Effector memory CD4-positive, alpha-beta T cell (primary cell): ENCODE measurements around the gene PRSS38.

ENCODE experiments used
- DNase-seq, 3 donors: peaks; one replicate each; pipeline ENCODE4 v3.0.0-alpha.2; 2020
- H3K27ac ChIP-seq: 2 replicates; pipeline ENCODE4 v1.7.0; 2013; ENCODE audit warnings: mild to moderate bottlenecking, low read length, moderate library complexity; ENCODE audit not compliant: insufficient read depth, poor library complexity, severe bottlenecking
- H3K27me3 ChIP-seq: replicated peaks from 2 replicates; pipeline ENCODE4 v1.7.0; 2013; ENCODE audit warnings: mild to moderate bottlenecking, low read length; ENCODE audit not compliant: insufficient read depth, control insufficient read depth, poor library complexity, severe bottlenecking
- H3K36me3 ChIP-seq: 2 replicates; pipeline ENCODE4 v1.7.0; 2013; ENCODE audit warnings: mild to moderate bottlenecking, low read length, moderate library complexity; ENCODE audit not compliant: control insufficient read depth, insufficient read depth
- H3K4me1 ChIP-seq: 2 replicates; pipeline ENCODE4 v1.7.0; 2013; ENCODE audit warnings: low read length, mild to moderate bottlenecking; ENCODE audit not compliant: control insufficient read depth, insufficient read depth, poor library complexity, severe bottlenecking
- H3K4me3 ChIP-seq: 2 replicates; pipeline ENCODE4 v1.7.0; 2013; ENCODE audit warnings: low read length, low read depth, mild to moderate bottlenecking; ENCODE audit not compliant: insufficient read depth, poor library complexity, severe bottlenecking
- H3K9me3 ChIP-seq: 2 replicates; pipeline ENCODE4 v1.7.0; 2013; ENCODE audit warnings: mild to moderate bottlenecking, low read length, moderate library complexity; ENCODE audit not compliant: control insufficient read depth

The PRSS38 gene

GRCh38 chr1:227808566-227808965, 6.9 kb upstream of the PRSS38 start:
- Histone ChIP-seq H3K9me3 (no peaks in the 10 kb centered on the region), H3K4me3 (no peak overlapping the region), H3K27me3 (no peaks in the 10 kb centered on the region), H3K36me3 (no peaks in the 10 kb centered on the region), H3K27ac (no peak overlapping the region), H3K4me1 (no peaks in the 10 kb centered on the region)
- DNase-seq, result no peak

GRCh38 chr1:227809026-227809425, 6.4 kb upstream of the PRSS38 start:
- Histone ChIP-seq H3K27me3 (no peaks in the 10 kb centered on the region), H3K4me1 (no peaks in the 10 kb centered on the region), H3K27ac (no peak overlapping the region), H3K36me3 (no peaks in the 10 kb centered on the region), H3K9me3 (no peaks in the 10 kb centered on the region), H3K4me3 (no peak overlapping the region)
- no peak for DNase-seq

GRCh38 chr1:227813962-227814361, 1.5 kb upstream of the PRSS38 start:
- Histone ChIP-seq H3K9me3 (no peaks in the 10 kb centered on the region), H3K36me3 (no peaks in the 10 kb centered on the region), H3K4me3 (no peak overlapping the region), H3K4me1 (no peaks in the 10 kb centered on the region), H3K27ac (no peak overlapping the region), H3K27me3 (no peaks in the 10 kb centered on the region)
- no peak for DNase-seq

GRCh38 chr1:227816750-227817446, 1.4 kb downstream of the PRSS38 start:
- H3K36me3 ChIP-seq, result no peaks in the 10 kb centered on the region
- H3K4me3 ChIP-seq, result no peak overlapping the region
- no peaks in the 10 kb centered on the region for H3K9me3 ChIP-seq
- no peaks in the 10 kb centered on the region for H3K27me3 ChIP-seq
- H3K4me1 ChIP-seq, result no peaks in the 10 kb centered on the region
- no peak for DNase-seq
- no peak overlapping the region for H3K27ac ChIP-seq

GRCh38 chr1:227823537-227823936, 8.1 kb downstream of the PRSS38 start:
- no peak for DNase-seq
- H3K27ac ChIP-seq, result no peak overlapping the region
- H3K36me3 ChIP-seq, result no peaks in the 10 kb centered on the region
- no peaks in the 10 kb centered on the region for H3K27me3 ChIP-seq
- H3K9me3 ChIP-seq, result no peaks in the 10 kb centered on the region
- no peak overlapping the region for H3K4me3 ChIP-seq
- no peaks in the 10 kb centered on the region for H3K4me1 ChIP-seq

- DNase-seq, result no peak
- no peaks in the 10 kb centered on the region for H3K27me3 ChIP-seq
- H3K36me3 ChIP-seq, result no peaks in the 10 kb centered on the region
- H3K4me3 ChIP-seq, result no peak overlapping the region
- H3K27ac ChIP-seq, result no peak overlapping the region
- no peaks in the 10 kb centered on the region for H3K9me3 ChIP-seq
- H3K4me1 ChIP-seq, result no peaks in the 10 kb centered on the region
Measured at GRCh38 chr1:227824204-227824603, 8.7 kb downstream of the PRSS38 start.

GRCh38 chr1:227828786-227829185, 13.3 kb downstream of the PRSS38 start:
- no peak for DNase-seq
- no peaks in the 10 kb centered on the region for H3K36me3 ChIP-seq
- no peaks in the 10 kb centered on the region for H3K27me3 ChIP-seq
- no peak overlapping the region for H3K27ac ChIP-seq
- H3K9me3 ChIP-seq, result no peaks in the 10 kb centered on the region
- H3K4me3 ChIP-seq, result no peak overlapping the region
- H3K4me1 ChIP-seq, result no peaks in the 10 kb centered on the region

GRCh38 chr1:227838181-227838580, 22.7 kb downstream of the PRSS38 start:
- Histone ChIP-seq H3K4me3 (no peak overlapping the region), H3K9me3 (no peaks in the 10 kb centered on the region), H3K27ac (no peak overlapping the region), H3K27me3 (no peaks in the 10 kb centered on the region), H3K36me3 (no peaks in the 10 kb centered on the region), H3K4me1 (no peaks in the 10 kb centered on the region)
- DNase-seq, result no peak

GRCh38 chr1:227841096-227841495, 25.6 kb downstream of the PRSS38 start:
- no peaks in the 10 kb centered on the region for H3K4me1 ChIP-seq
- H3K36me3 ChIP-seq, result no peaks in the 10 kb centered on the region
- no peak for DNase-seq

GRCh38 chr1:227844320-227845146, 29.1 kb downstream of the PRSS38 start:
- Histone ChIP-seq H3K27ac (no peak overlapping the region), H3K36me3 (no peaks in the 10 kb centered on the region), H3K4me1 (no peaks in the 10 kb centered on the region), H3K9me3 (peaks cover 12% of the 10 kb centered on the region), H3K4me3 (no peak overlapping the region), H3K27me3 (no peaks in the 10 kb centered on the region)
- DNase-seq, result no peak

More at GRCh38 chr1:227841096-227841495, 25.6 kb downstream of the PRSS38 start:
- no peak overlapping the region for H3K27ac ChIP-seq
- peaks cover 6% of the 10 kb centered on the region for H3K9me3 ChIP-seq
- no peaks in the 10 kb centered on the region for H3K27me3 ChIP-seq
- no peak overlapping the region for H3K4me3 ChIP-seq
